ENCODE measurements around the gene EFCAB12.
"Not testable (repeated sequence)": the region's sequence is repeated elsewhere in the genome, so short reads cannot be mapped to it uniquely, and the experiment has no call there.

The EFCAB12 gene

GRCh38 chr3:129391583-129391982, 36.9 kb downstream of the EFCAB12 start:
- DNase-seq = not testable (repeated sequence)

- DNase-seq = no peak
Observed at GRCh38 chr3:129389572-129389937, 38.9 kb downstream of the EFCAB12 start.

GRCh38 chr3:129388791-129389571, 39.5 kb downstream of the EFCAB12 start:
- peak; percentile 58 for DNase-seq

GRCh38 chr3:129387487-129387886, 40.9 kb downstream of the EFCAB12 start:
- DNase-seq = no peak

- no peak for DNase-seq
Observed at GRCh38 chr3:129386984-129387383, 41.5 kb downstream of the EFCAB12 start.

GRCh38 chr3:129385507-129385906, 42.9 kb downstream of the EFCAB12 start:
- not testable (repeated sequence) for DNase-seq

- DNase-seq = no peak
Observed at GRCh38 chr3:129384594-129385323, 43.7 kb downstream of the EFCAB12 start.

GRCh38 chr3:129384103-129384502, 44.3 kb downstream of the EFCAB12 start:
- not testable (repeated sequence) for DNase-seq

- peak; percentile 58 for DNase-seq
Observed at GRCh38 chr3:129383292-129383860, 45.1 kb downstream of the EFCAB12 start.

- no peak for DNase-seq
Observed at GRCh38 chr3:129382366-129382765, 46.1 kb downstream of the EFCAB12 start.

GRCh38 chr3:129379582-129380358, 48.7 kb downstream of the EFCAB12 start:
- DNase-seq = no peak

- DNase-seq = no peak
Observed at GRCh38 chr3:129378949-129379348, 49.5 kb downstream of the EFCAB12 start.

- no peak for DNase-seq
Observed at GRCh38 chr3:129377615-129378014, 50.8 kb downstream of the EFCAB12 start.

- DNase-seq = no peak
Observed at GRCh38 chr3:129375099-129375498, 53.3 kb downstream of the EFCAB12 start.

- DNase-seq = no peak
Observed at GRCh38 chr3:129371041-129371826, 57.2 kb downstream of the EFCAB12 start.

- no peak for DNase-seq
Observed at GRCh38 chr3:129370248-129370964, 58.0 kb downstream of the EFCAB12 start.

GRCh38 chr3:129369711-129370110, 58.7 kb downstream of the EFCAB12 start:
- no peak for DNase-seq

GRCh38 chr3:129367821-129368220, 60.6 kb downstream of the EFCAB12 start:
- no peak for DNase-seq

- no peak for DNase-seq
Observed at GRCh38 chr3:129366312-129366831, 62.1 kb downstream of the EFCAB12 start.

- no peak for DNase-seq
Observed at GRCh38 chr3:129365296-129366136, 62.9 kb downstream of the EFCAB12 start.
